Retinal pigment epithelial cell (primary cell): ENCODE data around the gene SIN3A.

Source experiments
- DNase-seq: peaks from one replicate; pipeline ENCODE4 v3.0.0-alpha.2; 2010; ENCODE audit warnings: low read depth
- H3K4me3 ChIP-seq: 2 replicates; pipeline ENCODE4 v1.5.1; 2011; ENCODE audit warnings: mild to moderate bottlenecking, low read length, control low read depth, moderate library complexity
- TF ChIP-seq, protein P1 (sequence below): conservative IDR thresholded peaks from 2 replicates; pipeline ENCODE4 v1.5.1; 2011; ENCODE audit warnings: low read depth, low read length, control low read depth, inconsistent platforms

Gene SIN3A

DNA sequence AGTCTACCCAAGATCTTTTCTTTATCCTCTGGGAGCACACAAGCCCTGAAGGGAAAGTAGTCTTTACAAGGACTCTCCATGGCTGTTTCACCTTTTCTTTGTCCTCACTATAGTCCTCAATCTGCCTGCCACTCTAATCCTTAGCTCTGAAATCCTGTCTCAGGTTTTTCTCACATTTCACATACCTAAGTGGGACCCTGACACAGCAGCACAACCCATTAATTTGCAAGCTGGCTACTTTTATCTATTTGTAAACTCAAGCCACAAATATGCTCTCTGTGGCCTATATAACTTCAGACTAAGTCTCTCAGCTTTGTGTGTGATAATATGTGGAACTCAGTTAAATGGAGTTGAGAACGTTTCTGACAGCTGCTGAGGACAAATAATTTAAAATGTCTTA, 19.8 kb downstream of the SIN3A start:
- DNase-seq, result no peak
- TF ChIP-seq, protein P1, sequence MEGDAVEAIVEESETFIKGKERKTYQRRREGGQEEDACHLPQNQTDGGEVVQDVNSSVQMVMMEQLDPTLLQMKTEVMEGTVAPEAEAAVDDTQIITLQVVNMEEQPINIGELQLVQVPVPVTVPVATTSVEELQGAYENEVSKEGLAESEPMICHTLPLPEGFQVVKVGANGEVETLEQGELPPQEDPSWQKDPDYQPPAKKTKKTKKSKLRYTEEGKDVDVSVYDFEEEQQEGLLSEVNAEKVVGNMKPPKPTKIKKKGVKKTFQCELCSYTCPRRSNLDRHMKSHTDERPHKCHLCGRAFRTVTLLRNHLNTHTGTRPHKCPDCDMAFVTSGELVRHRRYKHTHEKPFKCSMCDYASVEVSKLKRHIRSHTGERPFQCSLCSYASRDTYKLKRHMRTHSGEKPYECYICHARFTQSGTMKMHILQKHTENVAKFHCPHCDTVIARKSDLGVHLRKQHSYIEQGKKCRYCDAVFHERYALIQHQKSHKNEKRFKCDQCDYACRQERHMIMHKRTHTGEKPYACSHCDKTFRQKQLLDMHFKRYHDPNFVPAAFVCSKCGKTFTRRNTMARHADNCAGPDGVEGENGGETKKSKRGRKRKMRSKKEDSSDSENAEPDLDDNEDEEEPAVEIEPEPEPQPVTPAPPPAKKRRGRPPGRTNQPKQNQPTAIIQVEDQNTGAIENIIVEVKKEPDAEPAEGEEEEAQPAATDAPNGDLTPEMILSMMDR, result no peak
- no peak overlapping the region for H3K4me3 ChIP-seq

DNA sequence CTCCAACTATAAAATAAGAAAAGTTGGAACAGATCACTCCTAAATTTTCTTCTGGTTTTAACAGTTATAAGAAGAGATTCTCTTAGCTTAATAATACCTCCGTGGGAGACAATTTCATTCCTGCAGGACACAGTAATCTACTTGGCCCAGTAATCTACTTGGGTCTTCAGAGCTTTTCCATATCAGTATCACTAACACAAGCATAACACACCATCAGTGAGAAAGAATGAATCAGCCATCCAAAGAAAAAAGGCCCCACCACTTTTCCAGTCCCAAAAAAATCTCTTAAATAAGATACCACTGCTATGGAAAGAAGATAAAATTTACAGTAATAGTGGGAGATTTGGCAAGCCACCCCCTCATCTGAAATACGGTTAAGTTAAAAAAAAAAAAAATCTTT, 20.2 kb downstream of the SIN3A start:
- TF ChIP-seq, protein P1, result no peak
- H3K4me3 ChIP-seq, result no peak overlapping the region

DNA sequence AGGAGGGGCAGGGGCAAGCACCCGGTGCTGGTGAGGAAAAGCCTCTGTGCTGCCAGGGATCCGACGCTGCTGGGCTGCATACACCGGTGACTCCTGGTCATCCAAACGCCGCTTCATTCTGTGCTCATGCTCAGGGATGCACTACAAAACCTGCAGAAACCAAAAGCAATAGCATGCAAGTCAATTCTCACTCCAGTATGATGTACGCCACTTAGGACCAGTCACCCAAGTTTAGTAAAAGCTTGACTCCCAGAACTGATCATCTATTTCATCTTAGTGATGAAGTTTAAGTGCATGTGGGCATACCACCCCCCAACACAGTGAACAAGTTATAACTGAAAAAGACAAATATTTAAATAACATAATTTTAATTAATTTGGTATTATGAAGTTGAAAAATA, 21.2 kb downstream of the SIN3A start:
- H3K4me3 ChIP-seq, result no peak overlapping the region
- TF ChIP-seq, protein P1, result no peak
- no peak for DNase-seq

More for the DNA sequence above, 20.2 kb downstream of the SIN3A start:
- no peak for DNase-seq

DNA sequence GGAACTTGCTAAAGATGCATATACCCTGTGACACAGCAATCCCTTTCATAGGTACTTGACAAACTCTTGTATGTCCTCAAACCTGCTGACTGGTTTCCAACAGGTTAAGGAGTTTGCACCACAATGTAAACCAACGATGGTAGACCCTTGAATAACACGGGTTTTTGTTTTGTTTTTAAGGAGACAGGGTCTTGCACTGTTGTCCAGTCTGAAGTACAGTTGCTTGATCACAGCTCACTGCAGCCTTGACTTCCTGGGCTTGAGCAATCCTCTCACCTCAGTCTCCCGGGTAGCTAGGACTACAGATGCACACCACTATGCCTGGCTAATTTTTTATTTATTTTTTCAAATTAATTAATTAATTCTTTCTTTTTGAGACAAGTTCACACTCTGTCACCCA, 23.3 kb downstream of the SIN3A start:
- H3K4me3 ChIP-seq, result no peak overlapping the region
- TF ChIP-seq, protein P1, result no peak
- DNase-seq, result no peak

DNA sequence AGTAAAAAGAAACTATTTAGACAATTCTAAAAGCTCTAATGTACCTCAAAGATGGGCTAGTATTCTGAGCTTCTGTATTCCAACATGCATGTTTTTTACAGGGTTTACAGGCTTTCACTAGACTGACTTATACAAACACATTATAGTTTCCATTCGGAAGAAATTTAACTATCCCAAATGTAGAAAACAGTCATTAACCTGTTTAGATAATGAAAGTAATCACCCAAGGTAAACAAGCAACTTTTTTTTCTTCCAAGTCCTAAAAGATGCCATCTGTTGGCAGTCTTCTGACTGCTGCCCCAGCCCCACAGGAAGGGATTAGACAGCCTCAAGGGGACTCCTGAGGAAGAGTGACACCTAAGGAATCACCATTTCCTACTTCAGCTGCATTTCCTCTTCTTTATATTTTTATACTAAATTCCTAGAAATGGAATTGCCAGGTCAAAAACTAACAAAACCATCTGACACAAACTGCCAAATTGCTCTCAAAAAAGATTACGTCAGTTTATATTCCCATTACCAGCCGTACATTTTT, 25.5 kb downstream of the SIN3A start:
- H3K4me3 ChIP-seq, result no peak overlapping the region
- DNase-seq, result no peak
- TF ChIP-seq, protein P1, result no peak

DNA sequence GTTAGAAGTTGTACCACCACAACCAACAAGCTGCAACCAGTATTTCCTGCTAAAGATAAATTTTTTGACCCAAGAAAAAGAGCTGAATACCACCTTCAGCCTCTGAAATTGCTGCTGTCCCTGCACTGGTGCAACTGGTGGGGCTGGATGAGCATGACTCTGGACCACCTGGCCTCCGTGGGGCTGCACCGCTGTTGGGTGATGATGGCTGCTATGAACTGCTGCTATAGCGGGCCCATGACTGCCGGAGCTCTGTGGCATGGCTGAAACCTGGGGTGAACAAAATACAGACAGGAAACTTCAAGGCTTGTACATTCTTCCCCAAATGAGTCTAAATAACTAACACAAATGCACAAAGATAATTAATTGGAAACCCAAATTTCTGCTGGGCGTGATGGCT, 28.9 kb downstream of the SIN3A start:
- DNase-seq, result no peak
- no peak overlapping the region for H3K4me3 ChIP-seq
- TF ChIP-seq, protein P1, result no peak

DNA sequence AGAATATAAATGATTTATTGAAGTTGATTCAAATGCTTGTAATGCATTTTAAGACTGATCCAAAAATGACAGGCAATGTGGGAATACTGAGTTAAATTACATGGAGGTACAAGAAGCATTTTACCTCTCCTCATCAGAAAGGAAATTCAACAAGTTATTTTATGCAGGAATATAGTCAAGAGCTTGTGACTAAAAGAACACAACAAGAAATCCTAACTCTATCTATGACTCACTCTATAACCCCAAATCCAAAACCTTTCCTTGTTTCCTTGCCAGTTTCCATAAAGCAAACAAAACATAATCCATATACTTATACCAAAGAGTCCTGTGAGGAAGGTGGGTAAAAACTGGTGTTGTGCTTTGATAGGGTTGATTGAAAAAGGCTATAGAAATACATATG, 30.8 kb downstream of the SIN3A start:
- peak; percentile 48 for DNase-seq
- TF ChIP-seq, protein P1, result no peak

More for the DNA sequence above, 30.8 kb downstream of the SIN3A start:
- no peak overlapping the region for H3K4me3 ChIP-seq
